Measurements from ENCODE around the gene SVIL.
"Not testable (repeated sequence)": the region's sequence is repeated elsewhere in the genome, so short reads cannot be mapped to it uniquely, and the experiment has no call there.

SVIL gene

GRCh38 chr10:29486433-29486832 lies 148.3 kb downstream of the SVIL start:
- Histone ChIP-seq H3K14ac (ENCODE audit: low read length in 2 of 2) (no peak overlapping the region), H2AFZ (ENCODE audit: low read depth, low read length) (no peak overlapping the region), H3K4me2 (ENCODE audit: low read length, poor library complexity, severe bottlenecking) (no peak overlapping the region), H3K27me3 (ENCODE audit: control insufficient read depth in 1 of 2, insufficient read depth in 1 of 2, low read length in 2 of 2) (no peaks in the 10 kb centered on the region), H2BK120ac (ENCODE audit: low read depth, low read length) (no peak overlapping the region), H3K4me3 (ENCODE audit: insufficient read depth in 1 of 2, low read depth in 1 of 2, low read length in 2 of 2) (no peak overlapping the region), H3K23ac (ENCODE audit: low read length in 2 of 2) (no peak overlapping the region), H2AK5ac (ENCODE audit: low read length, severe bottlenecking) (no peak overlapping the region), H3K4me1 (ENCODE audit: control insufficient read depth, insufficient read depth, low read depth, low read length) (peaks cover 19% of the 10 kb centered on the region), H3K4ac (ENCODE audit: low read depth in 1 of 2, low read length in 2 of 2) (no peak overlapping the region), H3K36me3 (ENCODE audit: control insufficient read depth in 1 of 2, insufficient read depth in 2 of 2, low read depth in 1 of 2, low read length in 2 of 2) (peaks cover 31 to 98% of the 10 kb centered on the region in 2 experiments), H3K9ac (ENCODE audit: low read length) (no peak overlapping the region), H2BK12ac (ENCODE audit: low read length in 2 of 2) (no peak overlapping the region), H4K8ac (ENCODE audit: low read length) (no peak overlapping the region), H4K91ac (ENCODE audit: low read length) (no peak overlapping the region), H3K79me1 (replicated peaks; ENCODE audit: low read length, poor library complexity, severe bottlenecking) (peaks cover 11% of the 10 kb centered on the region), H3K18ac (ENCODE audit: low read depth in 1 of 2, low read length in 2 of 2) (no peak overlapping the region), H2BK5ac (ENCODE audit: low read depth, low read length, poor library complexity, severe bottlenecking) (no peak overlapping the region), H2BK15ac (ENCODE audit: low read depth, poor library complexity, severe bottlenecking) (no peak overlapping the region), H3K27ac (ENCODE audit: low read length, poor library complexity, severe bottlenecking) (no peak overlapping the region), H3K9me3 (ENCODE audit: control insufficient read depth, low read length) (no peaks in the 10 kb centered on the region)
- DNase-seq: no peak
- WGBS: 100% methylated on average over 1 of the region's 1 CpG

GRCh38 chr10:29484677-29485076 lies 150.1 kb downstream of the SVIL start:
- not testable (repeated sequence) for H3K14ac ChIP-seq (ENCODE audit: low read length in 2 of 2); H2BK5ac ChIP-seq (ENCODE audit: low read depth, low read length, poor library complexity, severe bottlenecking); H3K4ac ChIP-seq (ENCODE audit: low read depth in 1 of 2, low read length in 2 of 2); H3K4me2 ChIP-seq (ENCODE audit: low read length, poor library complexity, severe bottlenecking); H3K23ac ChIP-seq (ENCODE audit: low read length in 2 of 2); H3K27ac ChIP-seq (ENCODE audit: low read length, poor library complexity, severe bottlenecking); H4K91ac ChIP-seq (ENCODE audit: low read length); H2BK12ac ChIP-seq (ENCODE audit: low read length in 2 of 2); H2BK15ac ChIP-seq (ENCODE audit: low read depth, poor library complexity, severe bottlenecking); H3K9ac ChIP-seq (ENCODE audit: low read length); H3K9me3 ChIP-seq (ENCODE audit: control insufficient read depth, low read length); H3K27me3 ChIP-seq (ENCODE audit: control insufficient read depth in 1 of 2, insufficient read depth in 1 of 2, low read length in 2 of 2); H3K79me1 ChIP-seq (replicated peaks; ENCODE audit: low read length, poor library complexity, severe bottlenecking); H4K8ac ChIP-seq (ENCODE audit: low read length); DNase-seq; H3K4me3 ChIP-seq (ENCODE audit: insufficient read depth in 1 of 2, low read depth in 1 of 2, low read length in 2 of 2); H3K18ac ChIP-seq (ENCODE audit: low read depth in 1 of 2, low read length in 2 of 2); H2BK120ac ChIP-seq (ENCODE audit: low read depth, low read length); H2AK5ac ChIP-seq (ENCODE audit: low read length, severe bottlenecking); H2AFZ ChIP-seq (ENCODE audit: low read depth, low read length)
- Histone ChIP-seq H3K36me3 (ENCODE audit: control insufficient read depth in 1 of 2, insufficient read depth in 2 of 2, low read depth in 1 of 2, low read length in 2 of 2) (peaks cover 27 to 98% of the 10 kb centered on the region in 2 experiments), H3K4me1 (ENCODE audit: control insufficient read depth, insufficient read depth, low read depth, low read length) (peaks cover 28% of the 10 kb centered on the region)
- WGBS: 97% methylated on average over 6 of the region's 8 CpGs

- Histone ChIP-seq H3K9me3 (ENCODE audit: control insufficient read depth, low read length) (no peaks in the 10 kb centered on the region), H2BK12ac (ENCODE audit: low read length in 2 of 2) (no peak overlapping the region), H3K23ac (ENCODE audit: low read length in 2 of 2) (no peak overlapping the region), H3K27ac (ENCODE audit: low read length, poor library complexity, severe bottlenecking) (peak overlapping the region; percentile 97), H3K4ac (ENCODE audit: low read depth in 1 of 2, low read length in 2 of 2) (peak overlapping the region; percentile 25 to 49), H3K4me2 (ENCODE audit: low read length, poor library complexity, severe bottlenecking) (peak overlapping the region; percentile 21), H3K4me3 (ENCODE audit: insufficient read depth in 1 of 2, low read depth in 1 of 2, low read length in 2 of 2) (no peak overlapping the region), H3K36me3 (ENCODE audit: control insufficient read depth in 1 of 2, insufficient read depth in 2 of 2, low read depth in 1 of 2, low read length in 2 of 2) (peaks cover 25 to 97% of the 10 kb centered on the region in 2 experiments), H2BK5ac (ENCODE audit: low read depth, low read length, poor library complexity, severe bottlenecking) (no peak overlapping the region), H2AFZ (ENCODE audit: low read depth, low read length) (no peak overlapping the region), H4K8ac (ENCODE audit: low read length) (no peak overlapping the region), H4K91ac (ENCODE audit: low read length) (no peak overlapping the region), H3K4me1 (ENCODE audit: control insufficient read depth, insufficient read depth, low read depth, low read length) (peaks cover 33% of the 10 kb centered on the region), H2BK120ac (ENCODE audit: low read depth, low read length) (no peak overlapping the region), H2AK5ac (ENCODE audit: low read length, severe bottlenecking) (peak overlapping the region; percentile 95), H3K27me3 (ENCODE audit: control insufficient read depth in 1 of 2, insufficient read depth in 1 of 2, low read length in 2 of 2) (no peaks in the 10 kb centered on the region), H2BK15ac (ENCODE audit: low read depth, poor library complexity, severe bottlenecking) (no peak overlapping the region), H3K79me1 (replicated peaks; ENCODE audit: low read length, poor library complexity, severe bottlenecking) (peaks cover 3% of the 10 kb centered on the region), H3K18ac (ENCODE audit: low read depth in 1 of 2, low read length in 2 of 2) (peak overlapping the region in 1 of 2 experiments; percentile 23), H3K9ac (ENCODE audit: low read length) (no peak overlapping the region), H3K14ac (ENCODE audit: low read length in 2 of 2) (no peak overlapping the region)
- DNase-seq: peak; percentile 64
- WGBS: 36% methylated on average over 12 of the region's 14 CpGs
These were observed 152.0 kb downstream of the SVIL start for GRCh38 chr10:29482591-29483431.

- Histone ChIP-seq H2BK15ac (ENCODE audit: low read depth, poor library complexity, severe bottlenecking) (no peak overlapping the region), H2BK5ac (ENCODE audit: low read depth, low read length, poor library complexity, severe bottlenecking) (no peak overlapping the region), H3K4ac (ENCODE audit: low read depth in 1 of 2, low read length in 2 of 2) (no peak overlapping the region), H3K4me3 (ENCODE audit: insufficient read depth in 1 of 2, low read depth in 1 of 2, low read length in 2 of 2) (no peak overlapping the region), H3K79me1 (replicated peaks; ENCODE audit: low read length, poor library complexity, severe bottlenecking) (peaks cover 6% of the 10 kb centered on the region), H3K4me1 (ENCODE audit: control insufficient read depth, insufficient read depth, low read depth, low read length) (peaks cover 36% of the 10 kb centered on the region), H3K9ac (ENCODE audit: low read length) (no peak overlapping the region), H2BK12ac (ENCODE audit: low read length in 2 of 2) (no peak overlapping the region), H3K18ac (ENCODE audit: low read depth in 1 of 2, low read length in 2 of 2) (no peak overlapping the region), H3K14ac (ENCODE audit: low read length in 2 of 2) (no peak overlapping the region), H3K4me2 (ENCODE audit: low read length, poor library complexity, severe bottlenecking) (no peak overlapping the region), H3K27me3 (ENCODE audit: control insufficient read depth in 1 of 2, insufficient read depth in 1 of 2, low read length in 2 of 2) (no peaks in the 10 kb centered on the region), H3K9me3 (ENCODE audit: control insufficient read depth, low read length) (no peaks in the 10 kb centered on the region), H3K36me3 (ENCODE audit: control insufficient read depth in 1 of 2, insufficient read depth in 2 of 2, low read depth in 1 of 2, low read length in 2 of 2) (peaks cover 24 to 97% of the 10 kb centered on the region in 2 experiments), H2AK5ac (ENCODE audit: low read length, severe bottlenecking) (peak overlapping the region; percentile 74), H3K27ac (ENCODE audit: low read length, poor library complexity, severe bottlenecking) (peak overlapping the region; percentile 82), H4K91ac (ENCODE audit: low read length) (no peak overlapping the region), H2BK120ac (ENCODE audit: low read depth, low read length) (no peak overlapping the region), H4K8ac (ENCODE audit: low read length) (no peak overlapping the region), H3K23ac (ENCODE audit: low read length in 2 of 2) (no peak overlapping the region), H2AFZ (ENCODE audit: low read depth, low read length) (no peak overlapping the region)
- 100% methylated on average over 4 of the region's 5 CpGs for WGBS
- DNase-seq: no peak
These were observed 152.8 kb downstream of the SVIL start for GRCh38 chr10:29481906-29482440.
